Sigmoid colon (tissue), 7 donors: ENCODE data around the gene DIP2C. TPM values are rescaled to one million over a fixed set of nuclear protein-coding genes. Genes with fewer than 3 reads are reported as not detected.

Experiments used
- DNase-seq: peaks from one replicate; pipeline ENCODE4 v3.0.0-alpha.2; 2019
- H3K27ac ChIP-seq, 4 donors: fragments of 200-600 bp; sonication (generic); one replicate each; pipeline ENCODE4 v1.5.1; 2016 to 2019; ENCODE audit warnings: mild to moderate bottlenecking in 1 of 4
- H3K27me3 ChIP-seq, 3 donors: fragments of 200-600 bp; sonication (generic); one replicate each; pipeline ENCODE4 v1.5.1; 2019; ENCODE audit warnings: mild to moderate bottlenecking in 1 of 3
- H3K36me3 ChIP-seq, 4 donors: fragments of 200-600 bp; sonication (generic); one replicate each; pipeline ENCODE4 v1.5.1; 2016 to 2019
- H3K4me1 ChIP-seq, 4 donors: fragments of 200-600 bp; sonication (generic); one replicate each; pipeline ENCODE4 v1.5.1; 2017 to 2019
- H3K4me3 ChIP-seq, 4 donors: fragments of 200-600 bp; sonication (generic); one replicate each; pipeline ENCODE4 v1.5.1; 2017 to 2019; ENCODE audit warnings: mild to moderate bottlenecking in 2 of 4, moderate library complexity in 1 of 4
- H3K9me3 ChIP-seq, 4 donors: fragments of 200-600 bp in 3 of 4; sonication (generic) in 3 of 4; one replicate each; pipeline versions ENCODE4 v1.5.1 to v1.6.1; 2013 to 2019
- EP300 ChIP-seq, 4 donors: sonication (generic); formaldehyde crosslinking; IDR thresholded peaks; one replicate each; pipeline ENCODE4 v1.6.1; 2017; ENCODE audit warnings: antibody characterized with exemption in 4 of 4
- POLR2A ChIP-seq, 2 donors: fragments of 450-650 bp; IDR thresholded peaks; one replicate each; pipeline ENCODE4 v1.6.1; 2016; ENCODE audit warnings: antibody characterized with exemption in 2 of 2, mild to moderate bottlenecking in 2 of 2, moderate library complexity in 2 of 2
- POLR2AphosphoS5 ChIP-seq, 4 donors: sonication (generic); formaldehyde crosslinking; IDR thresholded peaks; one replicate each; pipeline ENCODE4 v1.6.1; 2017; ENCODE audit warnings: antibody characterized with exemption in 4 of 4
- WGBS, 2 donors: extraction: QIAGEN DNeasy Blood & Tissue Kit; methylation state at CpG; one replicate each; pipeline ENCODE4 v1.1.7; 2013; 5-methylcytosine and 5-hydroxymethylcytosine counted together
- intact Hi-C: fragments of 100-400 bp; cut with DNase I; formaldehyde crosslinking; loops from one replicate; pipeline ENCODE4 v1.15.1; 2023
- polyA plus RNA-seq, 3 donors: library from polyadenylated mRNA; stranded (reverse); fragments of 200-250 nt; gene quantifications; one replicate each; pipeline ENCODE4 v1.2.3, GENCODE V29; 2013
- total RNA-seq, 4 donors: library from RNA; depleted of rRNA; stranded (reverse); fragments of >200 nt; gene quantifications; one replicate each; pipeline ENCODE4 v1.1.0, GENCODE V29; 2016
- TF ChIP-seq, protein P1 (sequence below), 4 experiments: fragments of 450-650 bp in 3 of 4; fragments of 200-600 bp in 1 of 4; IDR thresholded peaks; one replicate each; pipeline ENCODE4 v1.5.1; 2016 to 2019; ENCODE audit warnings: antibody characterized with exemption in 4 of 4, mild to moderate bottlenecking in 3 of 4, moderate library complexity in 2 of 4
- donor health status: healthy with polysubstance abuse.
- donor health status: Bipolar disorder and iron deficiency.
- donor health status: healthy.

DIP2C gene
- total and polyA plus RNA-seq, 7 donors, result 1.8 to 67.9 (median 42.1) TPM

GRCh38 chr10:377228-377627 lies 312.2 kb downstream of the DIP2C start:
- intact Hi-C loops, result loop anchor here (10.0 kb wide), 1 partner anchor 408 kb away; no protein-coding TSS in a partner anchor
- Histone ChIP-seq H3K4me3 (no peak overlapping the region), H3K27ac (no peak overlapping the region), H3K27me3 (no peaks in the 10 kb centered on the region), H3K9me3 (no peaks in the 10 kb centered on the region), H3K36me3 (peaks cover 3 to 45% (median 16%) of the 10 kb centered on the region in 4 donors), H3K4me1 (peaks cover 0 to 62% (median 59%) of the 10 kb centered on the region in 4 donors)
- 77 to 88% methylated on average over 10 of the region's 10 CpGs for WGBS, 2 donors
- no peak for DNase-seq
- TF ChIP-seq, protein P1, sequence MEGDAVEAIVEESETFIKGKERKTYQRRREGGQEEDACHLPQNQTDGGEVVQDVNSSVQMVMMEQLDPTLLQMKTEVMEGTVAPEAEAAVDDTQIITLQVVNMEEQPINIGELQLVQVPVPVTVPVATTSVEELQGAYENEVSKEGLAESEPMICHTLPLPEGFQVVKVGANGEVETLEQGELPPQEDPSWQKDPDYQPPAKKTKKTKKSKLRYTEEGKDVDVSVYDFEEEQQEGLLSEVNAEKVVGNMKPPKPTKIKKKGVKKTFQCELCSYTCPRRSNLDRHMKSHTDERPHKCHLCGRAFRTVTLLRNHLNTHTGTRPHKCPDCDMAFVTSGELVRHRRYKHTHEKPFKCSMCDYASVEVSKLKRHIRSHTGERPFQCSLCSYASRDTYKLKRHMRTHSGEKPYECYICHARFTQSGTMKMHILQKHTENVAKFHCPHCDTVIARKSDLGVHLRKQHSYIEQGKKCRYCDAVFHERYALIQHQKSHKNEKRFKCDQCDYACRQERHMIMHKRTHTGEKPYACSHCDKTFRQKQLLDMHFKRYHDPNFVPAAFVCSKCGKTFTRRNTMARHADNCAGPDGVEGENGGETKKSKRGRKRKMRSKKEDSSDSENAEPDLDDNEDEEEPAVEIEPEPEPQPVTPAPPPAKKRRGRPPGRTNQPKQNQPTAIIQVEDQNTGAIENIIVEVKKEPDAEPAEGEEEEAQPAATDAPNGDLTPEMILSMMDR (IDR thresholded peaks at IDR 0.05), result no peak
- TF ChIP-seq EP300 (IDR thresholded peaks at IDR 0.05), result no peak
- no peak for TF ChIP-seq POLR2A (IDR thresholded peaks at IDR 0.05)
- TF ChIP-seq POLR2AphosphoS5 (IDR thresholded peaks at IDR 0.05), result no peak

- H3K36me3 ChIP-seq, result peaks cover 3 to 33% (median 8%) of the 10 kb centered on the region in 4 donors
- DNase-seq, result peak; percentile 61
- H3K27me3 ChIP-seq, result no peaks in the 10 kb centered on the region
- H3K27ac ChIP-seq, result peak overlapping the region in 2 of 4 donors; percentile 4 to 91
- H3K4me3 ChIP-seq, result no peak overlapping the region
- TF ChIP-seq POLR2AphosphoS5 (IDR thresholded peaks at IDR 0.05) (no peak), EP300 (IDR thresholded peaks at IDR 0.05) (no peak)
- H3K4me1 ChIP-seq, result peaks cover 0 to 73% (median 62%) of the 10 kb centered on the region in 4 donors
- H3K9me3 ChIP-seq, result no peaks in the 10 kb centered on the region
- 92 to 94% methylated on average over 35 of the region's 35 CpGs for WGBS, 2 donors
- intact Hi-C loops, result loop anchor here (10.0 kb wide), 1 partner anchor 409 kb away; no protein-coding TSS in a partner anchor
Observed at GRCh38 chr10:375815-376505, 313.5 kb downstream of the DIP2C start.

GRCh38 chr10:374354-374753 lies 315.1 kb downstream of the DIP2C start:
- H3K4me1 ChIP-seq, result peaks cover 0 to 71% (median 60%) of the 10 kb centered on the region in 4 donors
- H3K4me3 ChIP-seq, result no peak overlapping the region
- DNase-seq, result peak; percentile 51
- no peaks in the 10 kb centered on the region for H3K9me3 ChIP-seq
- peak overlapping the region in 3 of 4 donors; percentile 70 to 91 (median 80) for H3K27ac ChIP-seq
- no peak for TF ChIP-seq POLR2A (IDR thresholded peaks at IDR 0.05)
- no peak for TF ChIP-seq EP300 (IDR thresholded peaks at IDR 0.05)
- TF ChIP-seq, protein P1 (IDR thresholded peaks at IDR 0.05), result no peak
- TF ChIP-seq POLR2AphosphoS5 (IDR thresholded peaks at IDR 0.05), result no peak
- no peaks in the 10 kb centered on the region for H3K27me3 ChIP-seq
- peaks cover 3 to 25% (median 5%) of the 10 kb centered on the region in 4 donors for H3K36me3 ChIP-seq
- WGBS, 2 donors, result 93 to 96% methylated on average over 3 of the region's 3 CpGs
- intact Hi-C loops, result loop anchor here (5.0 to 10.0 kb wide), 3 partner anchors 47 to 410 kb away; no protein-coding TSS in a partner anchor

DNA sequence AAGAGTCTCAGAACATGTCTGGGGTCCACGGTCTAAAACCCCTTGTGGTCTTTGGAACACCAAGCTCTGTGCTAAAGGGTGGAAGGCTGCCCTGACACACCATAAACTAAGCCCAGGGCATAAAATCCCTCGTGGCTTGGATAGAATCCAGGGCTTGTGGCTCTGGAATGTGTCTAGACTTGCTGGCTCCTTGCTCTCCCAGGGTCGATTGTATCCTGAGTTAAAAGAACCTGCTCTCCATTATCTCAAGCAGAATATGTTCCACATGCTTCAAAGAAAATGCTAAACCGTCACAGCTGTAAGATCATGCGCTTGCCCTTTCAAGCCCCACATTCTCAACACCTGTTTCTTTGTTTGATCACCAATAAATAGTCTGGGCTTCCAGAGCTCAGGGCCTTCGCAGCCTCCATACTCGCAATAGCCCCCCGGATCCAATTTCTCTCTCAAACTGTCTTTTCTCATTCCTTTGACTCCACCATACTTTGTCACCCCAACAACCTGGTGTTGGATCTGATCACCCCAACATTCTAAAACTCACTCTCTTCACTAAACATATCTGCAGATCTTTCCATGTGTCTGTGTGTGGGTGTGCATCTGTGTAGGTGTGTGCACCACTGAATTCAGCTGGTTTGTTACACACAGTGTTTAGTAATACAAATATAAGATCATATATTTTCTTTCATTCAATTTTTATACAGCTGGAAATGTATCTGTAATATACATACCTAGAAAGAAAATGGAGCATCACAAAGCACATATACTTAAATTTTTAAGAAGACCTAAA lies 315.8 kb downstream of the DIP2C start:
- peaks cover 0 to 74% (median 66%) of the 10 kb centered on the region in 4 donors for H3K4me1 ChIP-seq
- H3K4me3 ChIP-seq, result no peak overlapping the region
- intact Hi-C loops, result loop anchor here (5.0 to 10.0 kb wide), 3 partner anchors 46 to 411 kb away; no protein-coding TSS in a partner anchor
- H3K36me3 ChIP-seq, result peaks cover 9 to 29% (median 10%) of the 10 kb centered on the region in 4 donors
- TF ChIP-seq, protein P1 (IDR thresholded peaks at IDR 0.05), result no peak
- TF ChIP-seq EP300 (IDR thresholded peaks at IDR 0.05) (peak in 3 of 4 donors; percentile 4 to 88 (median 84)), POLR2A (IDR thresholded peaks at IDR 0.05) (no peak), POLR2AphosphoS5 (IDR thresholded peaks at IDR 0.05) (peak; percentile 44 to 78 (median 68))
- no peaks in the 10 kb centered on the region for H3K27me3 ChIP-seq
- peak; percentile 84 for DNase-seq
- WGBS, 2 donors, result 39 to 59% methylated on average over 8 of the region's 8 CpGs
- H3K27ac ChIP-seq, result peak overlapping the region in 3 of 4 donors; percentile 70 to 91 (median 80)
- no peaks in the 10 kb centered on the region for H3K9me3 ChIP-seq
